Smooth muscle cell (in vitro differentiated cells): ENCODE data around the gene GATAD2A. TPM values are rescaled to one million over a fixed set of nuclear protein-coding genes. Genes with fewer than 3 reads are reported as not detected.
A peak's percentile ranks its signal among the peaks of the same experiment; 100 is the strongest.

Experiments used
- DNase-seq: peaks from one replicate; lab custom pipeline; 2025; ENCODE audit not compliant: unreplicated experiment; lab: John Stamatoyannopoulos, UW
- H2AFZ ChIP-seq: fragments of 200-600 bp; sonication (generic); 2 replicates; pipeline ENCODE4 v1.6.0; 2016; ENCODE audit warnings: antibody characterized with exemption, low read depth, mild to moderate bottlenecking
- H3F3A ChIP-seq: fragments of 200-600 bp; sonication (generic); 2 replicates; pipeline ENCODE4 v1.6.0; 2017; ENCODE audit warnings: antibody characterized with exemption, low read depth
- H3K27ac ChIP-seq: fragments of 200-600 bp; sonication (generic); 2 replicates; pipeline ENCODE4 v1.5.1; 2016; ENCODE audit warnings: low read depth, mild to moderate bottlenecking
- H3K27me3 ChIP-seq: fragments of 200-600 bp; sonication (generic); 2 replicates; pipeline ENCODE4 v1.6.1; 2016; ENCODE audit warnings: low read depth, mild to moderate bottlenecking
- H3K36me3 ChIP-seq: fragments of 200-600 bp; sonication (generic); 2 replicates; pipeline ENCODE4 v1.5.1; 2016; ENCODE audit warnings: low read depth
- H3K4me1 ChIP-seq: fragments of 200-600 bp; sonication (generic); 2 replicates; pipeline ENCODE4 v1.5.1; 2016; ENCODE audit warnings: low read depth
- H3K4me2 ChIP-seq: fragments of 200-600 bp; sonication (generic); 2 replicates; pipeline ENCODE4 v1.6.0; 2016; ENCODE audit warnings: mild to moderate bottlenecking
- H3K4me3 ChIP-seq: fragments of 200-600 bp; sonication (generic); 2 replicates; pipeline ENCODE4 v1.5.1; 2016; ENCODE audit warnings: mild to moderate bottlenecking
- H3K79me2 ChIP-seq: fragments of 200-600 bp; sonication (generic); 2 replicates; pipeline ENCODE4 v1.6.0; 2016; ENCODE audit warnings: low read depth, mild to moderate bottlenecking
- H3K9ac ChIP-seq: fragments of 200-600 bp; sonication (generic); 2 replicates; pipeline ENCODE4 v1.6.0; 2016; ENCODE audit warnings: low read depth
- H3K9me3 ChIP-seq: fragments of 200-600 bp; sonication (generic); replicated peaks from 2 replicates; pipeline ENCODE4 v1.5.1; 2016; ENCODE audit warnings: low read depth
- H4K20me1 ChIP-seq: fragments of 200-600 bp; sonication (generic); 2 replicates; pipeline ENCODE4 v1.6.0; 2016; ENCODE audit warnings: low read depth
- CTCF ChIP-seq: fragments of 200-600 bp; sonication (generic); IDR thresholded peaks from 2 replicates; pipeline ENCODE4 v1.5.1; 2017; ENCODE audit warnings: borderline replicate concordance, mild to moderate bottlenecking, antibody characterized with exemption; ENCODE audit not compliant: insufficient read depth, poor library complexity, severe bottlenecking
- WGBS: methylation state at CpG from one replicate; pipeline ENCODE4 v1.1.7; 2016; ENCODE audit warnings: low lambda C conversion rate; 5-methylcytosine and 5-hydroxymethylcytosine counted together
- polyA plus RNA-seq: library from polyadenylated mRNA; unstranded; fragments of >200 nt; fragmentation: Nextera tagmentation; extraction: Ambion mirVana; gene quantifications from 2 replicates; pipeline ENCODE4 v1.2.1, GENCODE V29; 2016
- total RNA-seq: library from RNA; depleted of rRNA; stranded (reverse); fragments of >200 nt; gene quantifications from 2 replicates; pipeline ENCODE4 v1.2.3, GENCODE V29; 2014

The GATAD2A gene
- total and polyA plus RNA-seq, 2 experiments from 2014 or later = 26.8 to 27.0 TPM

GRCh38 chr19:19460258-19460731, 54.8 kb downstream of the GATAD2A start:
- Histone ChIP-seq H3K27me3 (no peaks in the 10 kb centered on the region), H3K4me3 (no peak overlapping the region), H3K9me3 (no peaks in the 10 kb centered on the region), H3K36me3 (no peaks in the 10 kb centered on the region), H3K9ac (peak overlapping the region; percentile 11), H3F3A (peaks cover 5% of the 10 kb centered on the region), H3K27ac (peak overlapping the region; percentile 85), H2AFZ (no peak overlapping the region), H4K20me1 (peaks cover 82% of the 10 kb centered on the region), H3K79me2 (peaks cover 99% of the 10 kb centered on the region), H3K4me2 (peak overlapping the region; percentile 78), H3K4me1 (peaks cover 63% of the 10 kb centered on the region)
- WGBS = 84% methylated on average over 10 of the region's 10 CpGs
- no peak for TF ChIP-seq CTCF
- no peak for DNase-seq

GRCh38 chr19:19460761-19461265, 55.3 kb downstream of the GATAD2A start:
- Histone ChIP-seq H3K9ac (peak overlapping the region; percentile 11), H3F3A (peaks cover 5% of the 10 kb centered on the region), H3K79me2 (peaks cover 96% of the 10 kb centered on the region), H3K4me1 (peaks cover 63% of the 10 kb centered on the region), H3K27ac (peak overlapping the region; percentile 85), H3K4me3 (no peak overlapping the region), H3K27me3 (no peaks in the 10 kb centered on the region), H2AFZ (no peak overlapping the region), H4K20me1 (peaks cover 77% of the 10 kb centered on the region), H3K36me3 (peaks cover 4% of the 10 kb centered on the region), H3K9me3 (no peaks in the 10 kb centered on the region), H3K4me2 (peak overlapping the region; percentile 78)
- 31% methylated on average over 18 of the region's 18 CpGs for WGBS
- no peak for DNase-seq
- TF ChIP-seq CTCF = no peak

GRCh38 chr19:19461306-19461670, 55.8 kb downstream of the GATAD2A start:
- Histone ChIP-seq H3K79me2 (peaks cover 95% of the 10 kb centered on the region), H3K4me3 (no peak overlapping the region), H3K9me3 (no peaks in the 10 kb centered on the region), H3K27ac (peak overlapping the region; percentile 85), H3K4me2 (peak overlapping the region; percentile 78), H2AFZ (no peak overlapping the region), H3K36me3 (peaks cover 9% of the 10 kb centered on the region), H4K20me1 (peaks cover 73% of the 10 kb centered on the region), H3F3A (peaks cover 5% of the 10 kb centered on the region), H3K9ac (no peak overlapping the region), H3K27me3 (no peaks in the 10 kb centered on the region), H3K4me1 (peaks cover 63% of the 10 kb centered on the region)
- WGBS = 69% methylated on average over 4 of the region's 4 CpGs
- no peak for DNase-seq
- no peak for TF ChIP-seq CTCF
